Measurements from ENCODE around the gene CIB2. TPM values are rescaled to one million over a fixed set of nuclear protein-coding genes. Genes with fewer than 3 reads are reported as not detected.

CIB2 gene
- total and polyA plus RNA-seq, 2 experiments from 2014 or later, result 59.5 to 64.4 TPM

DNA sequence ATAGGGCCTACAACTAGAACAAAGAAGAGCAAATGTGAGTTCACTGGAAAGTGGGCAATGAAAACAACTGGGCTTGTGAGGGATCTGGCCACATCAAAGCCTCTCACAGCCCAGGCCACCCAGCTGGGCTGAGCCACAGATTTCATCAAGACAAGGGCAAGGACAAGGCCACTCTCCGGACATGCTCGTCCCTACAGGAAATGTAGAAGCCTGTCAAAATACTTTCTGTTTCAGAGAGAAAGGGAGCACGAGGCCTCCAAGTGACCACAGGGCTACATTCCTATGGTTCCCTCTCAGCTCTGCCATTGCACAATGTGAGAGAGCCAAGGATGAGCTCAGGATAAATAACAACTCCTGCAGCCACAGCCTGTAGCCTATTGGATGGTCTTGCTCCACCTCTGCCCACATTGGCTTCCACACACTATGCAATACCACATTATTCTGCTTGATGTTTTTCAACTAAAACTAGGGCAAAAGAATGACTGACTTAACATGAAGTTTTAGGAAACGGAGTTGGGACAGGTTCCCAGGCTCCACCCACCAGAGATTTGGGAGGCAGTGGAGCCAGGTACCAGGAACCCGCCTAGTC lies 65.9 kb downstream of the CIB2 start:
- Mint-ChIP-seq H3K4me3 (no peak overlapping the region), H3K36me3 (ENCODE audit: low read depth) (no peaks in the 10 kb centered on the region), H3K9me3 (no peaks in the 10 kb centered on the region), H3K27me3 (ENCODE audit: insufficient read depth, low read depth, poor library complexity) (peaks cover 2% of the 10 kb centered on the region), H3K27ac (no peak overlapping the region), H3K4me1 (peaks cover 57% of the 10 kb centered on the region)
- DNase-seq (ENCODE audit: low spot score) (no peak), ATAC-seq (peak; percentile 22)
- H3K4me2 ChIP-seq, result no peak overlapping the region
- H3K27me3 ChIP-seq (ENCODE audit: insufficient read depth), result no peaks in the 10 kb centered on the region
- peaks cover 81% of the 10 kb centered on the region for H3K79me2 ChIP-seq (replicated peaks; ENCODE audit: insufficient read depth)
- peaks cover 63% of the 10 kb centered on the region for H3K4me1 ChIP-seq (ENCODE audit: insufficient read depth)
- no peak overlapping the region for H3K4me3 ChIP-seq
- peaks cover 4% of the 10 kb centered on the region; the same call in 1 of the 2 replicates for H3K9me2 ChIP-seq (ENCODE audit: insufficient read depth)
- H4K20me1 ChIP-seq (replicated peaks; ENCODE audit: insufficient read depth), result peaks cover 11% of the 10 kb centered on the region
- H3K36me3 ChIP-seq (ENCODE audit: insufficient read depth), result no peaks in the 10 kb centered on the region
- TF ChIP-seq, protein P1, sequence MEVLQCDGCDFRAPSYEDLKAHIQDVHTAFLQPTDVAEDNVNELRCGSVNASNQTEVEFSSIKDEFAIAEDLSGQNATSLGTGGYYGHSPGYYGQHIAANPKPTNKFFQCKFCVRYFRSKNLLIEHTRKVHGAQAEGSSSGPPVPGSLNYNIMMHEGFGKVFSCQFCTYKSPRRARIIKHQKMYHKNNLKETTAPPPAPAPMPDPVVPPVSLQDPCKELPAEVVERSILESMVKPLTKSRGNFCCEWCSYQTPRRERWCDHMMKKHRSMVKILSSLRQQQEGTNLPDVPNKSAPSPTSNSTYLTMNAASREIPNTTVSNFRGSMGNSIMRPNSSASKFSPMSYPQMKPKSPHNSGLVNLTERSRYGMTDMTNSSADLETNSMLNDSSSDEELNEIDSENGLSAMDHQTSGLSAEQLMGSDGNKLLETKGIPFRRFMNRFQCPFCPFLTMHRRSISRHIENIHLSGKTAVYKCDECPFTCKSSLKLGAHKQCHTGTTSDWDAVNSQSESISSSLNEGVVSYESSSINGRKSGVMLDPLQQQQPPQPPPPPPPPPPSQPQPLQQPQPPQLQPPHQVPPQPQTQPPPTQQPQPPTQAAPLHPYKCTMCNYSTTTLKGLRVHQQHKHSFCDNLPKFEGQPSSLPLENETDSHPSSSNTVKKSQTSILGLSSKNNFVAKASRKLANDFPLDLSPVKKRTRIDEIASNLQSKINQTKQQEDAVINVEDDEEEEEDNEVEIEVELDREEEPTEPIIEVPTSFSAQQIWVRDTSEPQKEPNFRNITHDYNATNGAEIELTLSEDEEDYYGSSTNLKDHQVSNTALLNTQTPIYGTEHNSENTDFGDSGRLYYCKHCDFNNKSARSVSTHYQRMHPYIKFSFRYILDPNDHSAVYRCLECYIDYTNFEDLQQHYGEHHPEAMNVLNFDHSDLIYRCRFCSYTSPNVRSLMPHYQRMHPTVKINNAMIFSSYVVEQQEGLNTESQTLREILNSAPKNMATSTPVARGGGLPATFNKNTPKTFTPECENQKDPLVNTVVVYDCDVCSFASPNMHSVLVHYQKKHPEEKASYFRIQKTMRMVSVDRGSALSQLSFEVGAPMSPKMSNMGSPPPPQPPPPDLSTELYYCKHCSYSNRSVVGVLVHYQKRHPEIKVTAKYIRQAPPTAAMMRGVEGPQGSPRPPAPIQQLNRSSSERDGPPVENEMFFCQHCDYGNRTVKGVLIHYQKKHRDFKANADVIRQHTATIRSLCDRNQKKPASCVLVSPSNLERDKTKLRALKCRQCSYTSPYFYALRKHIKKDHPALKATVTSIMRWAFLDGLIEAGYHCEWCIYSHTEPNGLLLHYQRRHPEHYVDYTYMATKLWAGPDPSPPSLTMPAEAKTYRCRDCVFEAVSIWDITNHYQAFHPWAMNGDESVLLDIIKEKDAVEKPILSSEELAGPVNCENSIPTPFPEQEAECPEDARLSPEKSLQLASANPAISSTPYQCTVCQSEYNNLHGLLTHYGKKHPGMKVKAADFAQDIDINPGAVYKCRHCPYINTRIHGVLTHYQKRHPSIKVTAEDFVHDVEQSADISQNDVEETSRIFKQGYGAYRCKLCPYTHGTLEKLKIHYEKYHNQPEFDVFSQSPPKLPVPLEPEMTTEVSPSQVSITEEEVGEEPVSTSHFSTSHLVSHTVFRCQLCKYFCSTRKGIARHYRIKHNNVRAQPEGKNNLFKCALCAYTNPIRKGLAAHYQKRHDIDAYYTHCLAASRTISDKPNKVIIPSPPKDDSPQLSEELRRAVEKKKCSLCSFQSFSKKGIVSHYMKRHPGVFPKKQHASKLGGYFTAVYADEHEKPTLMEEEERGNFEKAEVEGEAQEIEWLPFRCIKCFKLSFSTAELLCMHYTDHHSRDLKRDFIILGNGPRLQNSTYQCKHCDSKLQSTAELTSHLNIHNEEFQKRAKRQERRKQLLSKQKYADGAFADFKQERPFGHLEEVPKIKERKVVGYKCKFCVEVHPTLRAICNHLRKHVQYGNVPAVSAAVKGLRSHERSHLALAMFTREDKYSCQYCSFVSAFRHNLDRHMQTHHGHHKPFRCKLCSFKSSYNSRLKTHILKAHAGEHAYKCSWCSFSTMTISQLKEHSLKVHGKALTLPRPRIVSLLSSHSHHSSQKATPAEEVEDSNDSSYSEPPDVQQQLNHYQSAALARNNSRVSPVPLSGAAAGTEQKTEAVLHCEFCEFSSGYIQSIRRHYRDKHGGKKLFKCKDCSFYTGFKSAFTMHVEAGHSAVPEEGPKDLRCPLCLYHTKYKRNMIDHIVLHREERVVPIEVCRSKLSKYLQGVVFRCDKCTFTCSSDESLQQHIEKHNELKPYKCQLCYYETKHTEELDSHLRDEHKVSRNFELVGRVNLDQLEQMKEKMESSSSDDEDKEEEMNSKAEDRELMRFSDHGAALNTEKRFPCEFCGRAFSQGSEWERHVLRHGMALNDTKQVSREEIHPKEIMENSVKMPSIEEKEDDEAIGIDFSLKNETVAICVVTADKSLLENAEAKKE (CRISPR knock-in tag; IDR thresholded peaks at IDR 0.05), result no peak
- TF ChIP-seq ZNF331 (CRISPR knock-in tag; IDR thresholded peaks at IDR 0.05; ENCODE audit: low read depth), result no peak
- H3K27ac ChIP-seq (ENCODE audit: low read depth), result no peak overlapping the region
- H3F3A ChIP-seq (replicated peaks; ENCODE audit: low read depth), result no peaks in the 10 kb centered on the region; the same call in 1 of the 2 replicates
- H2AFZ ChIP-seq, result no peak overlapping the region

DNA sequence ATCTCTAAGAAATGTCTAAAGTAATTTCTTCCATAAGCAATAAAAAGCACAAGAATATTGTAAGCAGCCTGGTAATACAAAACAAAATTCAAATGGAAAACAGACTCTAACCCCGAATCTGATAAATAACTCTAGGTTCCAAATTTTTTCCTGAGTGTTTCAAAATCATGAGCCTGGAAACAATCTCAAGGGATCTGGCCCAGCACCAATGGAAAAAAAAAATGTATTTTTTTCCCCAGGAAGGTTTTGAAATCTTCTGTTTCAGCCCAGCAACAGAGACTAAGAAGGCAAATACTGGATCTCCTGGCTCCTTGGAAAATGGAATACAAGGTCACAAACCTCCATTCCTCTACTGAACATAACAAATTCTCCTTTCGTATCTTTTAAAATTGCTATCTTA lies 66.7 kb downstream of the CIB2 start:
- Mint-ChIP-seq H3K9me3 (no peaks in the 10 kb centered on the region), H3K4me3 (no peak overlapping the region), H3K36me3 (ENCODE audit: low read depth) (no peaks in the 10 kb centered on the region), H3K27ac (no peak overlapping the region), H3K27me3 (ENCODE audit: insufficient read depth, low read depth, poor library complexity) (peaks cover 2% of the 10 kb centered on the region), H3K4me1 (peaks cover 49% of the 10 kb centered on the region)
- H3F3A ChIP-seq (replicated peaks; ENCODE audit: low read depth), result no peaks in the 10 kb centered on the region; the same call in 1 of the 2 replicates
- no peak overlapping the region for H2AFZ ChIP-seq
- no peaks in the 10 kb centered on the region for H3K27me3 ChIP-seq (ENCODE audit: insufficient read depth)
- peaks cover 1% of the 10 kb centered on the region; the same call in 1 of the 2 replicates for H3K9me2 ChIP-seq (ENCODE audit: insufficient read depth)
- no peak overlapping the region for H3K4me2 ChIP-seq
- H3K4me3 ChIP-seq, result no peak overlapping the region
- peaks cover 11% of the 10 kb centered on the region for H4K20me1 ChIP-seq (replicated peaks; ENCODE audit: insufficient read depth)
- ATAC-seq (no peak), DNase-seq (ENCODE audit: low spot score) (no peak)
- peaks cover 54% of the 10 kb centered on the region for H3K4me1 ChIP-seq (ENCODE audit: insufficient read depth)
- H3K36me3 ChIP-seq (ENCODE audit: insufficient read depth), result no peaks in the 10 kb centered on the region
- H3K27ac ChIP-seq (ENCODE audit: low read depth), result no peak overlapping the region
- H3K79me2 ChIP-seq (replicated peaks; ENCODE audit: insufficient read depth), result peaks cover 81% of the 10 kb centered on the region
- TF ChIP-seq NANOG (IDR thresholded peaks at IDR 0.05; ENCODE audit: borderline replicate concordance), result no peak
- TF ChIP-seq, protein P1 (CRISPR knock-in tag; IDR thresholded peaks at IDR 0.05), result no peak
- no peak for TF ChIP-seq ZNF114 (CRISPR knock-in tag; IDR thresholded peaks at IDR 0.05)
- TF ChIP-seq EZH2 (IDR thresholded peaks at IDR 0.05; ENCODE audit: low read depth, unreplicated experiment), result no peak

Data from GM23338 (cell line).